T-cell (primary cell): ENCODE measurements around the gene TLX1. TPM values are rescaled to one million over a fixed set of nuclear protein-coding genes. Genes with fewer than 3 reads are reported as not detected.

ENCODE experiments used
- ATAC-seq, 4 experiments: fragments of 200-7000 bp in 3 of 4; fragments of 150-1000 bp in 1 of 4; cut with Tn5 transposase; replicated peaks in 1 of 4; 1 replicate in 3 of 4; 2 replicates in 1 of 4; pipeline ENCODE4 v1.10.0; 2021; ENCODE audit warnings: moderate library complexity in 3 of 4, mild to moderate bottlenecking in 2 of 4, moderate number of reproducible peaks in 1 of 4
- CTCF ChIA-PET, 2 donors: fragments of 300-600 bp; sonication (Branson Sonifier 250); formaldehyde crosslinking; loops; one replicate each; lab custom pipeline; 2022; ENCODE audit warnings: antibody characterized with exemption in 2 of 2; lab: Charles Lee
- POLR2A ChIA-PET, 2 donors: fragments of 300-600 bp; sonication (Branson Sonifier 250); formaldehyde crosslinking; loops; one replicate each; lab custom pipeline; 2022; ENCODE audit warnings: antibody characterized with exemption in 2 of 2; lab: Charles Lee
- DNase-seq, 35 experiments: peaks; one replicate each; pipeline versions ENCODE4 v3.0.0 to v3.0.0-alpha.2; 2013 to 2023
- H3K27ac ChIP-seq: one replicate; pipeline ENCODE4 v1.5.1; 2013; ENCODE audit warnings: low read length
- H3K27me3 ChIP-seq, 2 experiments: replicated peaks in 1 of 2; 1 replicate in 1 of 2; 2 replicates in 1 of 2; pipeline versions ENCODE4 v1.6.1 to v1.7.0; 2013; ENCODE audit warnings: low read length in 1 of 2, mixed read lengths in 1 of 2; ENCODE audit not compliant: control insufficient read depth in 2 of 2, insufficient read depth in 2 of 2; ENCODE audit errors: extremely low read depth in 1 of 2
- H3K36me3 ChIP-seq, 2 donors: 1 replicate in 1 of 2; 2 replicates in 1 of 2; pipeline versions ENCODE4 v1.6.1 to v1.7.0; 2013; ENCODE audit warnings: low read length in 1 of 2; ENCODE audit not compliant: control insufficient read depth in 2 of 2, insufficient read depth in 1 of 2; ENCODE audit errors: extremely low read depth in 1 of 2
- H3K4me1 ChIP-seq, 2 experiments: 1 replicate in 1 of 2; 2 replicates in 1 of 2; pipeline versions ENCODE4 v1.6.1 to v1.7.0; 2013; ENCODE audit warnings: low read length in 2 of 2, mixed read lengths in 1 of 2; ENCODE audit not compliant: insufficient read depth in 2 of 2, control insufficient read depth in 1 of 2; ENCODE audit errors: extremely low read depth in 1 of 2
- H3K4me3 ChIP-seq, 2 donors: 1 replicate in 1 of 2; 2 replicates in 1 of 2; pipeline versions ENCODE4 v1.5.1 to v1.7.0; 2013; ENCODE audit warnings: mild to moderate bottlenecking in 2 of 2, low read length in 1 of 2, moderate library complexity in 1 of 2; ENCODE audit not compliant: control insufficient read depth in 1 of 2; ENCODE audit errors: extremely low read depth in 1 of 2
- H3K9me3 ChIP-seq: 2 replicates; pipeline ENCODE4 v1.7.0; 2013
- H3K27ac Mint-ChIP-seq, 2 donors: one replicate each; pipeline ENCODE4 v1.8.0; 2020 to 2021; ENCODE audit warnings: mild to moderate bottlenecking in 2 of 2, mixed read lengths in 2 of 2
- H3K27me3 Mint-ChIP-seq, 2 donors: one replicate each; pipeline ENCODE4 v1.8.0; 2021 to 2022; ENCODE audit warnings: mixed read lengths in 2 of 2
- H3K36me3 Mint-ChIP-seq: one replicate; pipeline ENCODE4 v1.8.0; 2021; ENCODE audit warnings: mixed read lengths
- H3K4me1 Mint-ChIP-seq, 3 donors: one replicate each; pipeline ENCODE4 v1.8.0; 2020 to 2022; ENCODE audit warnings: mixed read lengths in 3 of 3, mild to moderate bottlenecking in 1 of 3
- H3K4me3 Mint-ChIP-seq, 3 donors: one replicate each; pipeline ENCODE4 v1.8.0; 2020 to 2022; ENCODE audit warnings: mild to moderate bottlenecking in 3 of 3, mixed read lengths in 3 of 3, moderate library complexity in 3 of 3
- H3K9me3 Mint-ChIP-seq, 3 donors: one replicate each; pipeline ENCODE4 v1.8.0; 2020 to 2022; ENCODE audit warnings: mixed read lengths in 3 of 3
- WGBS: methylation state at CpG from one replicate; pipeline ENCODE4 v1.1.5; 2013; ENCODE audit warnings: missing lambda C conversion rate; ENCODE audit not compliant: insufficient coverage; 5-methylcytosine and 5-hydroxymethylcytosine counted together
- total RNA-seq, 35 experiments: library from RNA in 6 of 35; stranded (reverse) in 6 of 35; fragments of 120-200 nt in 1 of 35; gene quantifications; one replicate each; pipeline versions ENCODE4 v1.2.1 to v1.2.4 and lab custom pipeline; 2013 to 2026

TLX1 gene
- total RNA-seq, 5 donors from 2014 or later (not counting 1 experiment from before 2014, with no cell fraction given): not detected

GRCh38 chr10:101176577-101176976 is 45.5 kb downstream of the TLX1 start:
- no peaks in the 10 kb centered on the region for H3K36me3 ChIP-seq
- 60% methylated on average over 4 of the region's 4 CpGs for WGBS
- no peak overlapping the region for H3K4me3 ChIP-seq
- H3K27ac ChIP-seq: no peak overlapping the region
- H3K4me1 Mint-ChIP-seq: no peaks in the 10 kb centered on the region
- H3K27me3 ChIP-seq: peaks cover 2 to 44% of the 10 kb centered on the region in 2 experiments
- ATAC-seq: no peak
- H3K27me3 Mint-ChIP-seq: peaks cover 48 to 70% of the 10 kb centered on the region in 2 donors
- peaks cover 4% of the 10 kb centered on the region for H3K9me3 ChIP-seq
- H3K9me3 Mint-ChIP-seq: peaks cover 11 to 12% (median 12%) of the 10 kb centered on the region in 3 donors
- POLR2A ChIA-PET: no interaction called here
- CTCF ChIA-PET: no interaction called here
- no peak for DNase-seq
- no peaks in the 10 kb centered on the region for H3K36me3 Mint-ChIP-seq
- H3K4me1 ChIP-seq: no peaks in the 10 kb centered on the region
- no peak overlapping the region for H3K27ac Mint-ChIP-seq
- H3K4me3 Mint-ChIP-seq: no peak overlapping the region

GRCh38 chr10:101182936-101183335 is 51.8 kb downstream of the TLX1 start:
- peaks cover 20 to 40% of the 10 kb centered on the region in 2 donors for H3K27me3 Mint-ChIP-seq
- WGBS: no CpG with 5 or more reads among the region's 2 CpGs
- ChIA-PET CTCF (no interaction called here), POLR2A (interaction anchor here in 1 of 2 donors (0.6 kb wide), 1 partner anchor 188 kb away, joined by 3 read pairs; no protein-coding TSS in a partner anchor)
- H3K27ac Mint-ChIP-seq: no peak overlapping the region
- no peak for DNase-seq
- Histone ChIP-seq H3K36me3 (no peaks in the 10 kb centered on the region), H3K4me1 (no peaks in the 10 kb centered on the region), H3K9me3 (no peaks in the 10 kb centered on the region), H3K4me3 (no peak overlapping the region), H3K27me3 (peaks cover 3 to 27% of the 10 kb centered on the region in 2 experiments), H3K27ac (no peak overlapping the region)
- no peaks in the 10 kb centered on the region for H3K4me1 Mint-ChIP-seq
- no peak overlapping the region for H3K4me3 Mint-ChIP-seq
- H3K9me3 Mint-ChIP-seq: no peaks in the 10 kb centered on the region
- H3K36me3 Mint-ChIP-seq: no peaks in the 10 kb centered on the region
- no peak for ATAC-seq

GRCh38 chr10:101183458-101184183 is 52.5 kb downstream of the TLX1 start:
- no peak overlapping the region for H3K4me3 ChIP-seq
- no peak overlapping the region for H3K4me3 Mint-ChIP-seq
- ChIA-PET CTCF (no interaction called here), POLR2A (interaction anchor here in 1 of 2 donors (0.6 kb wide), 1 partner anchor 188 kb away, joined by 3 read pairs; no protein-coding TSS in a partner anchor)
- no peak overlapping the region for H3K27ac ChIP-seq
- no peaks in the 10 kb centered on the region for H3K4me1 ChIP-seq
- no peaks in the 10 kb centered on the region for H3K36me3 Mint-ChIP-seq
- DNase-seq: no peak
- ATAC-seq: no peak
- 100% methylated on average over 2 of the region's 6 CpGs for WGBS
- H3K27me3 ChIP-seq: peaks cover 3 to 21% of the 10 kb centered on the region in 2 experiments
- peaks cover 17 to 34% of the 10 kb centered on the region in 2 donors for H3K27me3 Mint-ChIP-seq
- no peaks in the 10 kb centered on the region for H3K9me3 ChIP-seq
- H3K4me1 Mint-ChIP-seq: no peaks in the 10 kb centered on the region
- no peaks in the 10 kb centered on the region for H3K9me3 Mint-ChIP-seq
- no peaks in the 10 kb centered on the region for H3K36me3 ChIP-seq
- H3K27ac Mint-ChIP-seq: no peak overlapping the region

Other genes starting within 250 kb of the TLX1 start
- gene SLF2, start 218.3 kb upstream of the TLX1 start, total RNA-seq: 10 to 100 TPM; 20.0 to 43.0 (median 31.3) TPM
- 1 to 10 TPM; 1.1 to 2.8 (median 1.4) TPM for gene SEMA4G, start 161.8 kb upstream of the TLX1 start, total RNA-seq
- gene MRPL43, start 143.8 kb upstream of the TLX1 start, total RNA-seq: 10 to 100 TPM; 36.2 to 67.6 (median 60.4) TPM
- 10 to 100 TPM in 3 of 5 donors, 1 to 10 TPM in 2; 5.3 to 20.2 (median 16.9) TPM for gene TWNK, start 143.8 kb upstream of the TLX1 start, total RNA-seq
- gene LZTS2, start 131.5 kb upstream of the TLX1 start, total RNA-seq: 10 to 100 TPM; 16.4 to 39.5 (median 35.4) TPM
- gene PDZD7, start 100.2 kb upstream of the TLX1 start, total RNA-seq: 1 to 10 TPM; 1.7 to 2.7 (median 2.3) TPM
- 100 to 1,000 TPM in 2 of 5 donors, 10 to 100 TPM in 3; 45.2 to 113 (median 91.0) TPM for gene SFXN3, start 100.1 kb upstream of the TLX1 start, total RNA-seq
- under 1 TPM in 2 of 5 donors, not detected in 3; 0.19 to 0.29 TPM for gene KAZALD1, start 69.3 kb upstream of the TLX1 start, total RNA-seq
- gene LBX1, start 98.2 kb downstream of the TLX1 start, total RNA-seq: not detected
- 10 to 100 TPM; 15.7 to 23.2 (median 17.3) TPM for gene BTRC, start 222.9 kb downstream of the TLX1 start, total RNA-seq